ENCODE data around the gene RFC4. TPM values are rescaled to one million over a fixed set of nuclear protein-coding genes. Genes with fewer than 3 reads are reported as not detected.
"Not testable (repeated sequence)": the region's sequence is repeated elsewhere in the genome, so short reads cannot be mapped to it uniquely, and the experiment has no call there.

Gene RFC4, protein sequence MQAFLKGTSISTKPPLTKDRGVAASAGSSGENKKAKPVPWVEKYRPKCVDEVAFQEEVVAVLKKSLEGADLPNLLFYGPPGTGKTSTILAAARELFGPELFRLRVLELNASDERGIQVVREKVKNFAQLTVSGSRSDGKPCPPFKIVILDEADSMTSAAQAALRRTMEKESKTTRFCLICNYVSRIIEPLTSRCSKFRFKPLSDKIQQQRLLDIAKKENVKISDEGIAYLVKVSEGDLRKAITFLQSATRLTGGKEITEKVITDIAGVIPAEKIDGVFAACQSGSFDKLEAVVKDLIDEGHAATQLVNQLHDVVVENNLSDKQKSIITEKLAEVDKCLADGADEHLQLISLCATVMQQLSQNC
- 100 to 1,000 TPM; 112 to 141 TPM for total RNA-seq

DNA sequence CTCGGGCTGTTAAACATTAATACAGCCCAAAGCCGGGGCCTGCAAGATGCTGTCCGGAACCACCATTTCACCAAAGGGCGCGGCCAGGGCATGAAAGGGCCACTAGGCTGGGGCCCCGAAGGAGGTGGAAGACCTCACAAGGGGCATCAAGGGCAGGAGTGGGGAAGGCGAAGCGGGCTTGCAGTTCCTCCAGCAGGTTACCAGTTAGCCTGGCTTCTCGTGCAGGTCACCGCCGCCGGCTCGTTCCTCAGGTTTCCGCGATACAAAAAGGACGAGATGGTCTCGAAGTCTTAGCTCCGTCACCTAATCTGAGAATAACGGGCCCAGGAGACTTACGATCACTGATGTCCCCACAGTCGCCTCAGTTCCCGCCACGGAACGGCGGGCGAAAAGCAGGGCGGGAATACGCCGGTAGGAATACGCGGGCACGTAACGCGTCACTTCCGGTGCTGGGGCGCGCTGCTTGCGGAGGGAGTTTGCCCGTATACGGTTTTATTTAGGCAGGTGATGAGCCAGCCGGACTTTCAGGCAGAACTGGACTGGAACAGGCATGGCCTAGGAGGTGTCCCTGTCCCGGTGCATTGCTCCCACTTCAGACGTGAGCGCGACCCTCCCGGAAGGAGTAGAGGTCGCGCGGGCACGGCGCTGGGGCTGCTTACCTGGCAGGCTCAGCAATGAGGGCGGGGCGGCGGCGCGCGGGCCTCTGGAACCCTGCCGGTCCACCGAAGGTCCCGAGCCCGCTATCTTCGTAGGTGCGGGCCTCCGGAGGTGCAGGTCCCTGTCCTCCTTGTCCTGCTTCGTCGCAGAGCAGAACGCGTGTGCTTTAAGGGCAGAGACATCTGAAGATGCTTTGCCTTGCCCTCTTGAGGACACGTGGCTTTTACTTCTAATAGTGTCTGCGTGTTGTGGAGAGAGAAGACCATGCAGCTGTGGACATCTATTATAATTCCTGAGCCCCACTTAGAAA is at the start of gene RFC4:
Gene RFC4 (minus strand): TSS at position 394 of the 967 bp plus-strand sequence. CDS start 1,769 bp downstream, outside the sequence.
- ATAC-seq (replicated peaks in 1 of 2), result peak; percentile 92 to 93
- peak within 1 kb of the TSS; percentile 94 for H3K27ac Mint-ChIP-seq
- H3K27me3 Mint-ChIP-seq (ENCODE audit: low read depth), result no peaks in the 10 kb centered on the region
- H3K4me1 Mint-ChIP-seq (ENCODE audit: low read depth), result peaks cover 39% of the 10 kb centered on the region
- no peaks in the 10 kb centered on the region for H3K9me3 Mint-ChIP-seq
- peak; percentile 84 to 89 for DNase-seq
- H3K36me3 Mint-ChIP-seq (ENCODE audit: insufficient read depth in 2 of 2), result peaks cover 4 to 10% of the 10 kb centered on the region in 2 donors
- H3K4me3 Mint-ChIP-seq, result peak within 1 kb of the TSS; percentile 89 to 90

DNA sequence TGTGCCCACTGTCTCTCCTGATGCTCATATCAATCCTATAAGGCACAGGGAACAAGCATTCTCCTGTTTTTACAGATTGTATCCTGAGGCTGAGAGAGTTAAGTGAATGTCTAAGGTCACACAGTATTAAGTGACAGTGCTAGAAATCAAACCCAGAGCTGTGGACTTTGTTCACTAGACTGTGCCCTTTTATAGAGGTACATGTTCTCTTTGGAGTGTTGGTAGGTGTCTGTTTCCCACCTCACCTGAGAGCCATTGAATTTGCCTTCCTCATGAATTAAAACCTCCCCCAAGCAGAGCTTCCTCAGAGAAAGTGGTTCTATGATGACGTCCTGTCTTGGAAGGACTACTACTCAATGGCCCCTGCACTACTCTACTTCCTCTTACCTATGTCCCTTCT is 48.7 kb upstream of the RFC4 start:
- Mint-ChIP-seq H3K4me3 (no peak overlapping the region), H3K9me3 (peaks cover 5 to 10% of the 10 kb centered on the region in 2 donors), H3K27me3 (ENCODE audit: low read depth) (no peaks in the 10 kb centered on the region), H3K4me1 (ENCODE audit: low read depth) (peaks cover 23% of the 10 kb centered on the region), H3K27ac (no peak overlapping the region), H3K36me3 (ENCODE audit: insufficient read depth in 2 of 2) (peaks cover 9 to 19% of the 10 kb centered on the region in 2 donors)
- ATAC-seq (replicated peaks in 1 of 2) (no peak), DNase-seq (no peak)

DNA sequence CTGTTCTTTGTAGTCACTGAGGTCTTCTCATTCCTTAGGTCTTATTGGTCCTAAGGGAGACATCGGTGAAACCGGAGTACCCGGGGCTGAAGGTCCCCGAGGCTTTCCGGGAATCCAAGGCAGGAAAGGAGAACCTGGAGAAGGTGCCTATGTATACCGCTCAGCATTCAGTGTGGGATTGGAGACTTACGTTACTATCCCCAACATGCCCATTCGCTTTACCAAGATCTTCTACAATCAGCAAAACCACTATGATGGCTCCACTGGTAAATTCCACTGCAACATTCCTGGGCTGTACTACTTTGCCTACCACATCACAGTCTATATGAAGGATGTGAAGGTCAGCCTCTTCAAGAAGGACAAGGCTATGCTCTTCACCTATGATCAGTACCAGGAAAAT is 47.9 kb upstream of the RFC4 start:
- DNase-seq (no peak), ATAC-seq (replicated peaks in 1 of 2) (no peak)
- Mint-ChIP-seq H3K36me3 (ENCODE audit: insufficient read depth in 2 of 2) (peaks cover 5 to 11% of the 10 kb centered on the region in 2 donors), H3K27me3 (ENCODE audit: low read depth) (no peaks in the 10 kb centered on the region), H3K27ac (no peak overlapping the region), H3K9me3 (peaks cover 5 to 9% of the 10 kb centered on the region in 2 donors), H3K4me3 (no peak overlapping the region), H3K4me1 (ENCODE audit: low read depth) (peaks cover 25% of the 10 kb centered on the region)

DNA sequence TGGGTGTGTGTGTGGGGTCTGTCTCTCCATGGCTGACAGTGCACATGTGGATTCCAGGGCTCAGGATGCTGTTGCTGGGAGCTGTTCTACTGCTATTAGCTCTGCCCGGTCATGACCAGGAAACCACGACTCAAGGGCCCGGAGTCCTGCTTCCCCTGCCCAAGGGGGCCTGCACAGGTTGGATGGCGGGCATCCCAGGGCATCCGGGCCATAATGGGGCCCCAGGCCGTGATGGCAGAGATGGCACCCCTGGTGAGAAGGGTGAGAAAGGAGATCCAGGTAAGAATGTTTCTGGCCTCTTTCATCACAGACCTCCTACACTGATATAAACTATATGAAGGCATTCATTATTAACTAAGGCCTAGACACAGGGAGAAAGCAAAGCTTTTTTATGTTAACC is 46.7 kb upstream of the RFC4 start:
- no peak for DNase-seq
- Mint-ChIP-seq H3K9me3 (peaks cover 5 to 9% of the 10 kb centered on the region in 2 donors), H3K4me3 (no peak overlapping the region)

DNA sequence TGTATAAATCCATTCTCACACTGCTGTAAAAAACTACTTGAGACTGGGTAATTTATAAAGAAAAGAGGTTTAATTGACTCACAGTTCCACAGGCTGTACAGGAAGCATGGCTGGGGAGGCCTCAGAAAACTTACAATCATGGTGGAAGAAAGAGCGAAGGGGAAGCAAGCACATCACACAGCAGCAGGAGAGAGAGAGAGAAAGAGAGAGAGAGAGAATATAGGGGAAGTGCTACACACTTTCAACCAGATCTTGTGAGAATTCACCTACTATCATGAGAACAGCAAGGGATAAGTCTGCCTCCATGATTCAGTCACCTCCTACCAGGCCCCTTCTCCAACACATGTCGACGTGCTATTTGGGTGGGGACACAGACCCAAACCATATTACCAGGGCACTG is 45.6 kb upstream of the RFC4 start:
- not testable (repeated sequence) for H3K36me3 Mint-ChIP-seq (ENCODE audit: insufficient read depth in 2 of 2); H3K27me3 Mint-ChIP-seq (ENCODE audit: low read depth); H3K9me3 Mint-ChIP-seq; ATAC-seq (replicated peaks in 1 of 2); DNase-seq; H3K4me3 Mint-ChIP-seq
- peak overlapping the region; percentile 9 for H3K27ac Mint-ChIP-seq
- H3K4me1 Mint-ChIP-seq (ENCODE audit: low read depth), result peaks cover 26% of the 10 kb centered on the region

More for the DNA sequence above, 46.7 kb upstream of the RFC4 start:
- peaks cover 5 to 10% of the 10 kb centered on the region in 2 donors for H3K36me3 Mint-ChIP-seq (ENCODE audit: insufficient read depth in 2 of 2)
- no peak for ATAC-seq (replicated peaks in 1 of 2)
- no peaks in the 10 kb centered on the region for H3K27me3 Mint-ChIP-seq (ENCODE audit: low read depth)
- no peak overlapping the region for H3K27ac Mint-ChIP-seq
- H3K4me1 Mint-ChIP-seq (ENCODE audit: low read depth), result peaks cover 26% of the 10 kb centered on the region

DNA sequence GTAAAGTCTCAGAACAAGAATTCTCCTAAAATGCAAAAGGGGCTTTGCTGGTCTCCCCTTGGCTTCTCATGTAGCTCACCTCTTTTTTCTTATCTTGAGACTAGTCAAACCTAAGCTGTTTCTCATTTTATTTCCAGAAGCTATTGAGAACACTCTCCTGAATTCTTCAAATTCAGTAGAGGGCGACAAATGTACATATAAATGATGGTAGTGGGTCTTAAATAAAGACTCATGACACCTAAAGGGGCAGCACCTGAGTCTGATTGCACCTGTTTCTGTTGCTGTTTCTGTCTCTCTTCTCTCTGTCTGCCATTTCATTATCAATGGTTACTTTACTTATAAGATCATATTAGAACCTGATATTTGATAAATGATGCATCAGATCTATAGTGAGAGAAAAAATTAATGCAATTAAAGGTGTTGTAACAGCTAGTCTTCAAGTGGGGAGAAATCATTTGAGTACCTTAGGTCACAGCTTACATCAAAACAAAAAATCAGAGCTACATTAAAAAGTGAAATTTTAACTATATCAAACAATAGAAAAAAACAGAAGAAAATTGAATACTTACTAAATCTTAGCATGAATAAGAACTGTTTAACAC is 43.2 kb upstream of the RFC4 start:
- peaks cover 5 to 9% of the 10 kb centered on the region in 2 donors for H3K9me3 Mint-ChIP-seq
- H3K4me3 Mint-ChIP-seq, result peak overlapping the region; percentile 19 to 27
- DNase-seq (peak in 1 of 2 donors; percentile 13), ATAC-seq (replicated peaks in 1 of 2) (peak; percentile 88 to 92)
- H3K27ac Mint-ChIP-seq, result peak overlapping the region; percentile 58
- peaks cover 26% of the 10 kb centered on the region for H3K4me1 Mint-ChIP-seq (ENCODE audit: low read depth)
- peaks cover 1 to 7% of the 10 kb centered on the region in 2 donors for H3K36me3 Mint-ChIP-seq (ENCODE audit: insufficient read depth in 2 of 2)
- peaks cover 25% of the 10 kb centered on the region for H3K27me3 Mint-ChIP-seq (ENCODE audit: low read depth)

DNA sequence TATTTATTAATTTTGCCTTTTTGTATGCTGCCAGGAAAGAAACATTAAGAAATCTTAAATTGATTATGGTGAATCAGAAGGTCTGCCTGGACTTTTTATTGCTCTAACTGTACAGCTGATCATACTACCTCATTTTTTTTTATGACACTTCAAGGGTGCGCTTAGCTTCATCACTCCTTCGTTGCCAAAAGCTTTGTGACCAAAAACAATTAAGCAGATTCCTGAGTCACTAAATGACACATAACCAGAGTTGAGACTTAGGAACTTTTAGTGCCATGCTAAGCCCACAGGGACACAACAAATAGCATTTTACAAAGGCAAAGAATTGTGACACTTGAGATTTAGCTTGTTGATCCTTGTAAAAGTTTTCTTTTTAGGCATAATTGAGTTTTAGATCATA is 41.2 kb upstream of the RFC4 start:
- DNase-seq (no peak), ATAC-seq (replicated peaks in 1 of 2) (no peak)
- H3K27ac Mint-ChIP-seq, result no peak overlapping the region
- no peak overlapping the region for H3K4me3 Mint-ChIP-seq
- H3K36me3 Mint-ChIP-seq (ENCODE audit: insufficient read depth in 2 of 2), result peaks cover 1 to 6% of the 10 kb centered on the region in 2 donors
- peaks cover 32% of the 10 kb centered on the region for H3K27me3 Mint-ChIP-seq (ENCODE audit: low read depth)
- peaks cover 23% of the 10 kb centered on the region for H3K4me1 Mint-ChIP-seq (ENCODE audit: low read depth)
- H3K9me3 Mint-ChIP-seq, result peaks cover 1 to 2% of the 10 kb centered on the region in 2 donors

DNA sequence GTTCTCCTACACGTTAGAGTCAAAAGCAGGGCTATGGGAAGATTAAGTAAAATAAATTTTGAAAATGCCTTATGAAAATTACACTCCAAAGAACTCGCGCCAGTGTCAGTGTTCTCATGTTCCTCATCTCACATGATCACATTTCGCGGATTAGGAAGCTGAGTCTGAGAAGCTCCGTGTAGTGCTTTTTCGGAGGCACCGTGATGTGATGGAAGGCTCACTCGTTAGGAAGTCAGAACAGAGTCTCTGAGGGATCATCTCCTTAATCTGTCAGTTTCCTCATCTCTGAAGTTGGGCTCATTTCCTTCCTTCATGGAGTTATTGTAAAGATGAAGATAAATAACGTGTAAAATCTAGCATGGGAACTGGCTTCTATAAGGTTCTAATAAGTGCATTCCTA is 39.5 kb upstream of the RFC4 start:
- Mint-ChIP-seq H3K9me3 (no peaks in the 10 kb centered on the region), H3K4me1 (ENCODE audit: low read depth) (peaks cover 12% of the 10 kb centered on the region), H3K27me3 (ENCODE audit: low read depth) (peaks cover 32% of the 10 kb centered on the region), H3K4me3 (no peak overlapping the region), H3K36me3 (ENCODE audit: insufficient read depth in 2 of 2) (no peaks in the 10 kb centered on the region), H3K27ac (no peak overlapping the region)
- DNase-seq (no peak), ATAC-seq (replicated peaks in 1 of 2) (no peak)

DNA sequence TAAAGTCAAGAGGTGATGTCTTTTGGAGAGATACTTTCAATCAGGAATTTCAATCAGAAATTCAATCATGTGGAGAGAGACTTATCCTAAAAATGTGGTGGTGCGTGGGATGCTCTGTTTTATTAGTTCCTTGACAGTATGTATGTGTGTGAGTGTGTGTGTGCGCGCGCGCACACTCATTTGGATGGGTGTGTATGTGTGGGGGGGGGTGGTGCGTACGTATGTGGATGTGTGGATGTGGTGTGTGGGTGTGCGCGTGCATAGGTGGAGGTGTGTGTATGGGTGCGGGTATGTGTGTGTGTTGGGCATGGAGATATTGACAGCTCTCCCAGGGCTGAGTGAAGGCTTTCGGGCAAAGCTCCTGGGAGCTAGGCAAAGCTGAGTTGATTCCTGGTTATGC is 38.6 kb upstream of the RFC4 start:
- peaks cover 32% of the 10 kb centered on the region for H3K27me3 Mint-ChIP-seq (ENCODE audit: low read depth)
- DNase-seq (no peak), ATAC-seq (replicated peaks in 1 of 2) (no peak)
- peaks cover 9% of the 10 kb centered on the region for H3K4me1 Mint-ChIP-seq (ENCODE audit: low read depth)
- no peaks in the 10 kb centered on the region for H3K9me3 Mint-ChIP-seq
- H3K4me3 Mint-ChIP-seq, result no peak overlapping the region
- no peak overlapping the region for H3K27ac Mint-ChIP-seq
- no peaks in the 10 kb centered on the region for H3K36me3 Mint-ChIP-seq (ENCODE audit: insufficient read depth in 2 of 2)

DNA sequence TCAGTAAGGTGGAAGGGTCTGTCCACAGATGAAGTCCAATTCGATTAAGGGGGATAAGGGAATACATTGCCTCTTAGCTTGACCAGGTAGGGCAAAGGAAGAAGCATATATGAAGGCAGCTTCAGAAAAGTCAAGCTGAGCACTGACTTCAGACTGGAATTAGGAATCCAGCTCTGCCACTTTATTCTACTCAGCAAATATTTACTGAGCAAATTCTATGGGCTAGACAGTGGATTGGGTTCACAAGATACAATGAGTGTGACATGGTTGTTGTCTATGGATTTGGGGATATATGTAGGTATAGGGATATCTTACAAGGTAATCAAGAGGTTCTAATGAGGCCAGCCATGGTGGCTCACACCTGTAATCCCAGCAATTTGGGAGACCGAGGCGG is 36.8 kb upstream of the RFC4 start:
- Mint-ChIP-seq H3K4me1 (ENCODE audit: low read depth) (no peaks in the 10 kb centered on the region), H3K27me3 (ENCODE audit: low read depth) (peaks cover 32% of the 10 kb centered on the region), H3K36me3 (ENCODE audit: insufficient read depth in 2 of 2) (no peaks in the 10 kb centered on the region), H3K9me3 (no peaks in the 10 kb centered on the region), H3K27ac (no peak overlapping the region), H3K4me3 (no peak overlapping the region)
- ATAC-seq (replicated peaks in 1 of 2) (no peak), DNase-seq (no peak)

DNA sequence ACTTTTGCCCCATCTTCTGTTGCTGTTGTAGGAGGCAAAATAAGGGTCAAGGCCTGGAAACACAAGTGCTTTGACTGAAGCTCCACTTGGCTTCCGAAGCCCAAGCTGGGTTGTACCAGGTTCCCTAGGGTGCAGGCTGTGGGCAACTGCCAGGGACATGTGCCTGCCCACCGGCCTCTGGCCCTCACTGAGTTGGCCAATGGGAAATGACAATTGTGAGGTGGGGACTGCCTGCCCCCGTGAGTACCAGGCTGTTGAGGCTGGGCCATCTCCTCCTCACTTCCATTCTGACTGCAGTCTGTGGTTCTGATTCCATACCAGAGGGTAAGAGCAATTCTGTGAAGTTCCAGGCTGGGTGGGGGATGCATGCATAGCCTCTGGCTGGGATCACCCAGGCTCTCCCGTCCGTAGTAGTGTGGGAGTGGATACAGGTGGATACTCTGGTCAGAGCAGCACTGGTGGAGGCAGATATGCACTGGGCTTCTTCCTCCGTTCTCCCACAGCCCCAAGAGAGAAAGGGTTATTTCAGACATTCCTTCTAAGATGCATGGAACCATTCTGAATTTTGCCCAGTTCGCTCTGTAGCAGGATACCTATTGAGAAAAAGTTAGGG is 36.2 kb upstream of the RFC4 start, which contains the start of gene ADIPOQ:
Gene ADIPOQ (plus strand): TSS at position 285 of the 613 bp plus-strand sequence. CDS start 10,349 bp downstream, outside the sequence.
- Mint-ChIP-seq H3K27me3 (ENCODE audit: low read depth) (peaks cover 32% of the 10 kb centered on the region), H3K27ac (no peak within 1 kb of the TSS), H3K4me3 (no peak within 1 kb of the TSS), H3K9me3 (no peaks in the 10 kb centered on the region), H3K36me3 (ENCODE audit: insufficient read depth in 2 of 2) (no peaks in the 10 kb centered on the region), H3K4me1 (ENCODE audit: low read depth) (no peaks in the 10 kb centered on the region)
- no peak for DNase-seq
- ATAC-seq (replicated peaks in 1 of 2), result no peak

DNA sequence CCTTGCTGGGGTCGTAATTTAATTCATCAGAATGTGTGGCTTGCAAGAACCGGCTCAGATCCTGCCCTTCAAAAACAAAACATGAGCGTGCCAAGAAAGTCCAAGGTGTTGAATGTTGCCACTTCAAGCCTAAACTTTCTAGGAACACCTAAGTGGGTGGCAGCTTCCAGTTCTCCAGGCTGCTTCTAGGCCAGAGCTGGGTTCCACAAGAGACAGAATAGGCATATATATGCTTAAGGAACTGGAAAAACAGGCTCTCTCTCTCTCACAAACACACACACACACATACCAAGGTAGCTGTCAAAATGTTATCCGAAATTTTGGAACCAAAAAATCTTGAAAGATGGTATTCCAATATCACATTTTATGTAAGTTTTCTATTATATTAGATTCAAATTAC is 35.3 kb upstream of the RFC4 start:
- Mint-ChIP-seq H3K27ac (no peak overlapping the region), H3K27me3 (ENCODE audit: low read depth) (peaks cover 26% of the 10 kb centered on the region), H3K9me3 (no peaks in the 10 kb centered on the region), H3K4me3 (no peak overlapping the region), H3K36me3 (ENCODE audit: insufficient read depth in 2 of 2) (no peaks in the 10 kb centered on the region), H3K4me1 (ENCODE audit: low read depth) (no peaks in the 10 kb centered on the region)
- no peak for DNase-seq
- no peak for ATAC-seq (replicated peaks in 1 of 2)
